HG02798 (cell line): Measurements from ENCODE around the gene CA10.

Experiments
- ATAC-seq: cut with Tn5 transposase; IDR thresholded peaks from one replicate; pipeline ENCODE4 v1.9.1; 2021; ENCODE audit warnings: mild to moderate bottlenecking; ENCODE audit not compliant: unreplicated experiment, poor library complexity

The CA10 gene

GRCh38 chr17:51828901-51829300 lies 329.6 kb downstream of the CA10 start:
- ATAC-seq = no peak

- no peak for ATAC-seq
Observed at GRCh38 chr17:51827140-51827539, 331.4 kb downstream of the CA10 start.

- ATAC-seq = no peak
Observed at GRCh38 chr17:51820766-51821165, 337.7 kb downstream of the CA10 start.

GRCh38 chr17:51820252-51820651 lies 338.3 kb downstream of the CA10 start:
- ATAC-seq = no peak

- no peak for ATAC-seq
Observed at GRCh38 chr17:51819341-51820219, 338.9 kb downstream of the CA10 start.

- no peak for ATAC-seq
Observed at GRCh38 chr17:51818777-51819176, 339.7 kb downstream of the CA10 start.

GRCh38 chr17:51817955-51818354 lies 340.6 kb downstream of the CA10 start:
- no peak for ATAC-seq

- ATAC-seq = no peak
Observed at GRCh38 chr17:51817117-51817516, 341.4 kb downstream of the CA10 start.

- no peak for ATAC-seq
Observed at GRCh38 chr17:51815097-51815496, 343.4 kb downstream of the CA10 start.

- ATAC-seq = no peak
Observed at GRCh38 chr17:51814521-51814920, 344.0 kb downstream of the CA10 start.

GRCh38 chr17:51813784-51814174 lies 344.7 kb downstream of the CA10 start:
- ATAC-seq = no peak

- no peak for ATAC-seq
Observed at GRCh38 chr17:51813140-51813783, 345.3 kb downstream of the CA10 start.

GRCh38 chr17:51807460-51807859 lies 351.1 kb downstream of the CA10 start:
- no peak for ATAC-seq

- no peak for ATAC-seq
Observed at GRCh38 chr17:51805765-51806164, 352.7 kb downstream of the CA10 start.

- no peak for ATAC-seq
Observed at GRCh38 chr17:51805185-51805584, 353.3 kb downstream of the CA10 start.

GRCh38 chr17:51803161-51803560 lies 355.4 kb downstream of the CA10 start:
- ATAC-seq = no peak

GRCh38 chr17:51802544-51802943 lies 356.0 kb downstream of the CA10 start:
- no peak for ATAC-seq

- ATAC-seq = no peak
Observed at GRCh38 chr17:51801626-51802025, 356.9 kb downstream of the CA10 start.

GRCh38 chr17:51799981-51800380 lies 358.5 kb downstream of the CA10 start:
- no peak for ATAC-seq

- no peak for ATAC-seq
Observed at GRCh38 chr17:51799240-51799639, 359.3 kb downstream of the CA10 start.

GRCh38 chr17:51797150-51797549 lies 361.4 kb downstream of the CA10 start:
- ATAC-seq = no peak

GRCh38 chr17:51796026-51796425 lies 362.5 kb downstream of the CA10 start:
- no peak for ATAC-seq
